H9 (cell line): Measurements from ENCODE around the gene NPFF. TPM values are rescaled to one million over a fixed set of nuclear protein-coding genes. Genes with fewer than 3 reads are reported as not detected.

Experiments used
- DNase-seq: peaks from one replicate; pipeline ENCODE4 v3.0.0-alpha.2; 2017
- H2AFZ ChIP-seq: one replicate; pipeline ENCODE4 v1.6.1; 2013; ENCODE audit warnings: mild to moderate bottlenecking, low read length, control low read depth, moderate library complexity
- H2AK5ac ChIP-seq: 2 replicates; pipeline ENCODE4 v1.6.1; 2013; ENCODE audit warnings: low read length, control low read depth, mixed read lengths; ENCODE audit not compliant: insufficient read length
- H2BK120ac ChIP-seq: one replicate; pipeline ENCODE4 v1.6.1; 2013; ENCODE audit warnings: low read depth, mild to moderate bottlenecking, low read length, control low read depth, inconsistent platforms; ENCODE audit not compliant: poor library complexity, severe bottlenecking
- H2BK12ac ChIP-seq: 2 replicates; pipeline ENCODE4 v1.6.1; 2013; ENCODE audit warnings: low read length, control low read depth, mixed read lengths, low read depth; ENCODE audit not compliant: insufficient read length
- H2BK15ac ChIP-seq: 2 replicates; pipeline ENCODE4 v1.6.1; 2013; ENCODE audit warnings: low read depth, low read length, control low read depth
- H2BK20ac ChIP-seq: one replicate; pipeline ENCODE4 v1.6.1; 2013; ENCODE audit warnings: low read depth, mild to moderate bottlenecking, low read length, control low read depth, inconsistent platforms; ENCODE audit not compliant: poor library complexity, severe bottlenecking
- H2BK5ac ChIP-seq: 2 replicates; pipeline ENCODE4 v1.6.1; 2013; ENCODE audit warnings: low read length, control low read depth, mixed read lengths; ENCODE audit not compliant: insufficient read length
- H3K14ac ChIP-seq: 2 replicates; pipeline ENCODE4 v1.6.1; 2013; ENCODE audit warnings: low read length, control low read depth; ENCODE audit not compliant: insufficient read depth
- H3K18ac ChIP-seq: 2 replicates; pipeline ENCODE4 v1.6.1; 2013; ENCODE audit warnings: low read depth, mild to moderate bottlenecking, mixed read lengths, low read length, control low read depth; ENCODE audit not compliant: insufficient read length
- H3K23ac ChIP-seq: 2 replicates; pipeline ENCODE4 v1.6.1; 2013; ENCODE audit warnings: low read length, control low read depth, mixed read lengths, low read depth; ENCODE audit not compliant: insufficient read length
- H3K23me2 ChIP-seq: 2 replicates; pipeline ENCODE4 v1.6.1; 2013; ENCODE audit warnings: low read depth, mild to moderate bottlenecking, mixed read lengths, low read length, control low read depth; ENCODE audit not compliant: insufficient read length, poor library complexity, severe bottlenecking
- H3K27ac ChIP-seq: 2 replicates; pipeline ENCODE4 v1.5.1; 2013; ENCODE audit warnings: low read length, control low read depth, mixed read lengths, low read depth; ENCODE audit not compliant: insufficient read length
- H3K27me3 ChIP-seq: 2 replicates; pipeline ENCODE4 v1.6.1; 2013; ENCODE audit warnings: low read length, control low read depth, inconsistent platforms; ENCODE audit not compliant: insufficient read depth
- H3K4ac ChIP-seq: 2 replicates; pipeline ENCODE4 v1.6.1; 2013; ENCODE audit warnings: low read depth, mild to moderate bottlenecking, control low read depth, inconsistent platforms, low read length, moderate library complexity
- H3K4me1 ChIP-seq: 2 replicates; pipeline ENCODE4 v1.6.1; 2013; ENCODE audit warnings: low read length, control low read depth, inconsistent platforms; ENCODE audit not compliant: insufficient read depth
- H3K4me2 ChIP-seq: 2 replicates; pipeline ENCODE4 v1.6.1; 2013; ENCODE audit warnings: low read length, control low read depth, mixed read lengths; ENCODE audit not compliant: insufficient read length, insufficient read depth
- H3K56ac ChIP-seq: 2 replicates; pipeline ENCODE4 v1.6.1; 2013; ENCODE audit warnings: low read depth, mild to moderate bottlenecking, mixed read lengths, low read length, control low read depth; ENCODE audit not compliant: insufficient read length
- H3K79me1 ChIP-seq: 2 replicates; pipeline ENCODE4 v1.6.1; 2013; ENCODE audit warnings: low read depth, mild to moderate bottlenecking, moderate library complexity, low read length, control low read depth, inconsistent platforms; ENCODE audit not compliant: insufficient read depth, poor library complexity, severe bottlenecking
- H3K79me2 ChIP-seq: 2 replicates; pipeline ENCODE4 v1.6.1; 2013; ENCODE audit warnings: low read length, control low read depth, inconsistent platforms; ENCODE audit not compliant: insufficient read depth
- H3K9ac ChIP-seq: 2 replicates; pipeline ENCODE4 v1.6.1; 2013; ENCODE audit warnings: low read length, control low read depth, mixed read lengths; ENCODE audit not compliant: insufficient read length; ENCODE audit errors: extremely low read depth
- H3K9me3 ChIP-seq: one replicate; pipeline ENCODE4 v1.6.1; 2013; ENCODE audit warnings: low read depth, low read length, inconsistent platforms; ENCODE audit not compliant: control insufficient read depth
- H3T11ph ChIP-seq: one replicate; pipeline ENCODE4 v1.6.1; 2013; ENCODE audit warnings: mild to moderate bottlenecking, low read length, control low read depth, inconsistent platforms
- H4K20me1 ChIP-seq: one replicate; pipeline ENCODE4 v1.6.1; 2013; ENCODE audit not compliant: control insufficient read depth, insufficient read length, insufficient read depth
- H4K5ac ChIP-seq: 2 replicates; pipeline ENCODE4 v1.6.1; 2013; ENCODE audit warnings: low read depth, mild to moderate bottlenecking, mixed read lengths, low read length, control low read depth; ENCODE audit not compliant: insufficient read length
- H4K8ac ChIP-seq: replicated peaks from 2 replicates; pipeline ENCODE4 v1.6.1; 2013; ENCODE audit warnings: low read length, control low read depth, mixed read lengths, low read depth; ENCODE audit not compliant: insufficient read length
- H4K91ac ChIP-seq: 2 replicates; pipeline ENCODE4 v1.6.1; 2013; ENCODE audit warnings: low read depth, mild to moderate bottlenecking, moderate library complexity, mixed read lengths, low read length, control low read depth; ENCODE audit not compliant: insufficient read length
- H3K27ac Mint-ChIP-seq, 3 experiments: 2 replicates in 2 of 3; 3 replicates in 1 of 3; pipeline ENCODE4 v1.8.0; 2020 to 2021; ENCODE audit warnings: mixed read lengths in 3 of 3, mild to moderate bottlenecking in 1 of 3, moderate library complexity in 1 of 3
- H3K27me3 Mint-ChIP-seq: 2 replicates; pipeline ENCODE4 v1.8.0; 2021; ENCODE audit warnings: low read depth, mild to moderate bottlenecking, moderate library complexity, mixed read lengths
- H3K36me3 Mint-ChIP-seq, 3 experiments: 2 replicates in 2 of 3; 3 replicates in 1 of 3; pipeline ENCODE4 v1.8.0; 2020 to 2021; ENCODE audit warnings: low read depth in 3 of 3, mixed read lengths in 3 of 3; ENCODE audit not compliant: insufficient read depth in 1 of 3
- H3K4me1 Mint-ChIP-seq, 2 experiments: 2 replicates each; pipeline ENCODE4 v1.8.0; 2020; ENCODE audit warnings: mixed read lengths in 2 of 2
- H3K4me3 Mint-ChIP-seq, 2 experiments: 2 replicates in 1 of 2; 3 replicates in 1 of 2; pipeline ENCODE4 v1.8.0; 2020 to 2021; ENCODE audit warnings: mild to moderate bottlenecking in 2 of 2, mixed read lengths in 2 of 2, moderate library complexity in 1 of 2
- H3K9me3 Mint-ChIP-seq, 2 experiments: 2 replicates in 1 of 2; 3 replicates in 1 of 2; pipeline ENCODE4 v1.8.0; 2020; ENCODE audit warnings: mild to moderate bottlenecking in 2 of 2, mixed read lengths in 2 of 2, moderate library complexity in 1 of 2
- CTCF ChIP-seq: fragments of 200-600 bp; sonication (generic); conservative IDR thresholded peaks from 3 replicates; pipeline ENCODE4 v1.8.0; 2021; ENCODE audit warnings: antibody characterized with exemption, mild to moderate bottlenecking
- WGBS: extraction: QIAGEN DNeasy Blood & Tissue Kit; methylation state at CpG from one replicate; pipeline ENCODE4 v1.1.7; 2013; ENCODE audit warnings: missing lambda C conversion rate, low lambda C conversion rate, mixed read lengths; ENCODE audit not compliant: insufficient read length; ENCODE audit errors: extremely low coverage; 5-methylcytosine and 5-hydroxymethylcytosine counted together
- total RNA-seq: library from RNA; stranded (reverse); gene quantifications from 2 replicates; pipeline ENCODE4 v1.2.1, GENCODE V29; 2021

NPFF gene
- total RNA-seq, 1 experiment from 2014 or later = not detected

GRCh38 chr12:53501615-53502181, 5.6 kb downstream of the NPFF start:
- Histone ChIP-seq H4K5ac (no peak overlapping the region), H3K9ac (peak overlapping the region; percentile 27), H2BK5ac (no peak overlapping the region)

More at GRCh38 chr12:53501615-53502181, 5.6 kb downstream of the NPFF start:
- no peaks in the 10 kb centered on the region for H3K27me3 Mint-ChIP-seq
- H3K23ac ChIP-seq = no peak overlapping the region
- H2BK12ac ChIP-seq = no peak overlapping the region
- no peak overlapping the region for H2BK120ac ChIP-seq
- no peaks in the 10 kb centered on the region for H4K20me1 ChIP-seq
- peak overlapping the region; percentile 59 for H3K4me2 ChIP-seq
- no peak for DNase-seq
- no peak overlapping the region for H3K27ac ChIP-seq
- H4K91ac ChIP-seq = no peak overlapping the region
- no CpG with 5 or more reads among the region's 10 CpGs for WGBS
- no peak overlapping the region for H3K56ac ChIP-seq
- H2AK5ac ChIP-seq = no peak overlapping the region
- H3K27me3 ChIP-seq = no peaks in the 10 kb centered on the region
- no peak overlapping the region for H4K8ac ChIP-seq
- no peaks in the 10 kb centered on the region for H3K9me3 ChIP-seq
- no peak overlapping the region for H3K18ac ChIP-seq
- no peak overlapping the region for H2AFZ ChIP-seq
- peaks cover 31 to 36% of the 10 kb centered on the region in 2 experiments for H3K4me1 Mint-ChIP-seq
- no peak overlapping the region for H3K14ac ChIP-seq
- peaks cover 20% of the 10 kb centered on the region for H3K23me2 ChIP-seq
- peaks cover 7% of the 10 kb centered on the region for H3K79me1 ChIP-seq
- no peak for TF ChIP-seq CTCF
- no peaks in the 10 kb centered on the region for H3K9me3 Mint-ChIP-seq
- no peak overlapping the region for H2BK15ac ChIP-seq
- H3K4me3 Mint-ChIP-seq = peak overlapping the region; percentile 86 to 90
- H2BK20ac ChIP-seq = no peak overlapping the region
- peak overlapping the region in 2 of 3 experiments; percentile 94 to 98; a peak in 6 of 7 replicates for H3K27ac Mint-ChIP-seq
- peaks cover 6% of the 10 kb centered on the region; the same call in 1 of the 2 replicates for H3K4me1 ChIP-seq
- peaks cover 19 to 43% (median 26%) of the 10 kb centered on the region in 3 experiments for H3K36me3 Mint-ChIP-seq
- H3K4ac ChIP-seq = no peak overlapping the region
- no peak overlapping the region for H3T11ph ChIP-seq
- no peaks in the 10 kb centered on the region; the same call in 1 of the 2 replicates for H3K79me2 ChIP-seq
